ENCODE data around the gene GTPBP1. TPM values are rescaled to one million over a fixed set of nuclear protein-coding genes. Genes with fewer than 3 reads are reported as not detected.

Gene GTPBP1
- total and polyA plus RNA-seq, 2 of the 13 experiments (the other 11 are each of a cell fraction or from before 2014, with no cell fraction given) = 22.3 to 27.0 TPM

DNA sequence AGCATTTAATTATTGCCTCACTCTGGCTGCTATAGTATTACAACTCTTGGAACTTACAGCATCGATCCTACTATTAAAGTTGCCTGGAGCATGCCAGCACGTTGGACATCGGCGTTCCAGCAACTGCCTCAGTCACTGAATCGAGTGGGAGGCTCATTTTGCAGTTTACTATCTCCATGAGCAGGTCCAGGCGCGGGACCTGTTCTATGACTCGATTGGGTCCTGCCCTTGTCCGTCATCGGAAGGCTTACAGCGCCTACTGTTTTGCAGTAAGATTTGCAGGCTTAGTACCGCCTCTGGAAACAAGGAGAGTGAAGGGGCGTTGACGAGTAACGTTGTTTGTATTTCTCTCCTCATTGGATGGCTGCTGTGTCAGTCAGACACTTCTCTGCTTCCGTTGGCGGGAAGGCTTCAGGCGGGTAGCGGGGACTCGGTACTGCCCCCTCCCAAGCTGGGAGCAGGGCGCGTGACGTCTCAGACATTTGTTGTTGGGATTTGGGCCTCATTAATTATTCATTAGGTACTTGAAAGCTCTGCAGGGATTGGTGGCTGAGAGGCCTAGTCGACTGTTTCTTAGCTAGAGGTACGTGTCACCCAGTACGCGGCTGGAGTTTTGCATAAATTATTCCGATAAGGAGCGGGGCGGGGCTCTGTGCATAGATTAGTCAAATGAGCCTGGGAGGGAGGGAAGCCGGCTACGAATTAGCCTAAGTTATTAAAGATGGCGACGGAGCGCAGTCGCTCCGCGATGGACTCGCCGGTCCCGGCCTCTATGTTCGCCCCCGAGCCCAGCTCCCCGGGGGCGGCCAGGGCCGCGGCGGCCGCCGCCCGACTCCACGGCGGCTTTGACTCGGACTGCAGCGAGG, at the start of gene GTPBP1 (continued):
- TF ChIP-seq FUBP1 (CRISPR knock-in tag; IDR thresholded peaks at IDR 0.05; ENCODE audit: borderline replicate concordance) = no peak
- no peak for TF ChIP-seq GZF1 (CRISPR knock-in tag; IDR thresholded peaks at IDR 0.05)
- no peak for TF ChIP-seq ZMYM3 (CRISPR knock-in tag; IDR thresholded peaks at IDR 0.05)
- peak; percentile 39; the same call in 1 of the 2 replicates for TF ChIP-seq CEBPB (IDR thresholded peaks at IDR 0.05; ENCODE audit: borderline replicate concordance, low read depth, low read length)
- TF ChIP-seq EP300 (IDR thresholded peaks at IDR 0.05; ENCODE audit: low read depth in 2 of 2, low read length in 2 of 2) = no peak
- TF ChIP-seq EP300 (CRISPR knock-in tag; IDR thresholded peaks at IDR 0.05; ENCODE audit: borderline replicate concordance) = no peak
- TF ChIP-seq TFDP1 (CRISPR knock-in tag; IDR thresholded peaks at IDR 0.05; ENCODE audit: borderline replicate concordance) = peak; percentile 85
- TF ChIP-seq ZNF782 (CRISPR knock-in tag; IDR thresholded peaks at IDR 0.05; ENCODE audit: borderline replicate concordance) = no peak
- no peak for TF ChIP-seq MZF1 (CRISPR knock-in tag; IDR thresholded peaks at IDR 0.05; ENCODE audit: borderline replicate concordance)
- no peak for TF ChIP-seq ZNF260 (CRISPR knock-in tag; IDR thresholded peaks at IDR 0.05; ENCODE audit: borderline replicate concordance, low read depth)
- no peak for TF ChIP-seq ZBTB20 (CRISPR knock-in tag; IDR thresholded peaks at IDR 0.05; ENCODE audit: borderline replicate concordance, low read depth)
- TF ChIP-seq ZFP62 (CRISPR knock-in tag; IDR thresholded peaks at IDR 0.05) = no peak
- TF ChIP-seq CC2D1A (CRISPR knock-in tag; IDR thresholded peaks at IDR 0.05) = no peak
- TF ChIP-seq KIAA2018 (CRISPR knock-in tag; IDR thresholded peaks at IDR 0.05; ENCODE audit: borderline replicate concordance) = no peak
- TF ChIP-seq, protein P1, sequence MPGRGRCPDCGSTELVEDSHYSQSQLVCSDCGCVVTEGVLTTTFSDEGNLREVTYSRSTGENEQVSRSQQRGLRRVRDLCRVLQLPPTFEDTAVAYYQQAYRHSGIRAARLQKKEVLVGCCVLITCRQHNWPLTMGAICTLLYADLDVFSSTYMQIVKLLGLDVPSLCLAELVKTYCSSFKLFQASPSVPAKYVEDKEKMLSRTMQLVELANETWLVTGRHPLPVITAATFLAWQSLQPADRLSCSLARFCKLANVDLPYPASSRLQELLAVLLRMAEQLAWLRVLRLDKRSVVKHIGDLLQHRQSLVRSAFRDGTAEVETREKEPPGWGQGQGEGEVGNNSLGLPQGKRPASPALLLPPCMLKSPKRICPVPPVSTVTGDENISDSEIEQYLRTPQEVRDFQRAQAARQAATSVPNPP (CRISPR knock-in tag; IDR thresholded peaks at IDR 0.05) = no peak
